ENCODE measurements around the gene NCOA3.

- TF ChIP-seq CTCF (IDR thresholded peaks at IDR 0.05), result no peak
- TF ChIP-seq EP300 (IDR thresholded peaks at IDR 0.05), result no peak
Observed at GRCh38 chr20:47529840-47530239, 28.2 kb downstream of the NCOA3 start.
